Small intestine (tissue), 7 donors: ENCODE measurements around the gene TPD52L1. TPM values are rescaled to one million over a fixed set of nuclear protein-coding genes. Genes with fewer than 3 reads are reported as not detected.

ENCODE experiments used
- DNase-seq, 2 donors: peaks; one replicate each; pipeline versions ENCODE4 v3.0.0 to v3.0.0-alpha.2; 2013
- FAIRE-seq: peaks from 2 replicates; lab custom pipeline; 2012; peaks lifted over from hg19 to GRCh38; lab: Jason Lieb, UNC
- H3K27ac ChIP-seq, 3 donors: one replicate each; pipeline ENCODE4 v1.5.1; 2013; ENCODE audit warnings: low read length in 2 of 3, mild to moderate bottlenecking in 2 of 3, control low read depth in 1 of 3, inconsistent platforms in 1 of 3, low read depth in 1 of 3, moderate library complexity in 1 of 3
- H3K27me3 ChIP-seq, 3 donors: one replicate each; pipeline ENCODE4 v1.6.1; 2013; ENCODE audit warnings: low read length in 3 of 3, inconsistent platforms in 1 of 3; ENCODE audit not compliant: control insufficient read depth in 3 of 3, insufficient read depth in 3 of 3
- H3K36me3 ChIP-seq, 3 donors: one replicate each; pipeline ENCODE4 v1.6.1; 2013; ENCODE audit warnings: low read length in 3 of 3, inconsistent platforms in 1 of 3, low read depth in 1 of 3, mild to moderate bottlenecking in 1 of 3, moderate library complexity in 1 of 3; ENCODE audit not compliant: control insufficient read depth in 3 of 3, insufficient read depth in 2 of 3
- H3K4me1 ChIP-seq, 3 donors: one replicate each; pipeline ENCODE4 v1.6.1; 2013; ENCODE audit warnings: low read length in 2 of 3, inconsistent platforms in 1 of 3, low read depth in 1 of 3, mild to moderate bottlenecking in 1 of 3, moderate library complexity in 1 of 3; ENCODE audit not compliant: control insufficient read depth in 3 of 3, insufficient read depth in 2 of 3
- H3K4me3 ChIP-seq, 3 donors: one replicate each; pipeline ENCODE4 v1.5.1; 2013; ENCODE audit warnings: low read length in 3 of 3, control low read depth in 1 of 3, inconsistent platforms in 1 of 3, low read depth in 1 of 3, mild to moderate bottlenecking in 1 of 3, moderate library complexity in 1 of 3
- H3K9me3 ChIP-seq, 2 donors: one replicate each; pipeline ENCODE4 v1.6.1; 2013; ENCODE audit warnings: low read depth in 1 of 2, low read length in 1 of 2; ENCODE audit not compliant: control insufficient read depth in 2 of 2, insufficient read depth in 1 of 2
- WGBS, 3 donors: extraction: QIAGEN DNeasy Blood & Tissue Kit; methylation state at CpG; one replicate each; pipeline ENCODE4 v1.1.7; 2013; 5-methylcytosine and 5-hydroxymethylcytosine counted together
- polyA plus RNA-seq, 4 donors: library from polyadenylated mRNA; stranded (reverse) in 3 of 4; unstranded in 1 of 4; fragments of 200-250 nt in 3 of 4; fragments of 120-200 nt in 1 of 4; gene quantifications; one replicate each; pipeline versions ENCODE4 v1.2.1 to v1.2.3, GENCODE V29; 2013
- donor health status: healthy with polysubstance abuse.
- donor health status: control.
- donor health status: control.
- donor health status: Bipolar disorder and iron deficiency.
- donor health status: healthy.

Gene TPD52L1
- polyA plus RNA-seq, 4 donors = 10.8 to 179 (median 30.7) TPM

DNA sequence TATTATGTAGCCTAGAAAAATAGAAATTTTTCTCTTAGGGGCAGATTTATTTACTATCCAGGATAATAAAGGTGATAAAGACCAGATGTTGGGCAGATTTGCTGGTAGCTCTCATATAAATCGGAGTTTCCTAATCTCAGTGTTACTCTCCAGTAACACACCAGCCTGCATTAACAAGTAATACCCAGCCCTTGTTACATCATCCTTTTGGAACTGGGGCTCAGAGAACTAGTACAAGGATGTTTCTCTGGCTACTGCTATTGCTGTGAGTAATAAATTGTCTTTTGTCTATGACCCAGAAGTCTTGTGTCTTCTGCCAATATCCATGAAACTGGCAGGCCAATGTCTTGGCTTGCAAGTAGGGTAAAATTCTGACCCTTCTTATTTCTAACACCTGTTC is 16.8 kb downstream of the TPD52L1 start:
- WGBS, 3 donors = 76 to 86% (median 80%) methylated on average over 1 of the region's 1 CpG
- Histone ChIP-seq H3K27ac (no peak overlapping the region), H3K27me3 (no peaks in the 10 kb centered on the region), H3K4me1 (no peaks in the 10 kb centered on the region), H3K36me3 (no peaks in the 10 kb centered on the region), H3K4me3 (no peak overlapping the region), H3K9me3 (no peaks in the 10 kb centered on the region)
- FAIRE-seq (no peak), DNase-seq (no peak)

GRCh38 chr6:125173341-125174095 is 19.9 kb downstream of the TPD52L1 start:
- no peaks in the 10 kb centered on the region for H3K36me3 ChIP-seq
- no peak for FAIRE-seq
- DNase-seq = no peak
- H3K27me3 ChIP-seq = no peaks in the 10 kb centered on the region
- H3K4me1 ChIP-seq = no peaks in the 10 kb centered on the region
- WGBS, 3 donors = 85 to 87% (median 86%) methylated on average over 6 of the region's 6 CpGs
- no peak overlapping the region for H3K4me3 ChIP-seq
- no peaks in the 10 kb centered on the region for H3K9me3 ChIP-seq
- H3K27ac ChIP-seq = no peak overlapping the region

- 2 to 31% (median 4%) methylated on average over 1 of the region's 1 CpG for WGBS, 3 donors
- no peaks in the 10 kb centered on the region for H3K27me3 ChIP-seq
- H3K9me3 ChIP-seq = no peaks in the 10 kb centered on the region
- no peak overlapping the region for H3K27ac ChIP-seq
- H3K36me3 ChIP-seq = no peaks in the 10 kb centered on the region
- no peak overlapping the region for H3K4me3 ChIP-seq
- no peaks in the 10 kb centered on the region for H3K4me1 ChIP-seq
- DNase-seq = peak; percentile 65 to 72
- no peak for FAIRE-seq
Measured at GRCh38 chr6:125174626-125175025, 21.1 kb downstream of the TPD52L1 start.

GRCh38 chr6:125175466-125176048 is 22.0 kb downstream of the TPD52L1 start:
- Histone ChIP-seq H3K9me3 (no peaks in the 10 kb centered on the region), H3K27me3 (no peaks in the 10 kb centered on the region), H3K27ac (no peak overlapping the region), H3K36me3 (no peaks in the 10 kb centered on the region), H3K4me1 (no peaks in the 10 kb centered on the region), H3K4me3 (no peak overlapping the region)
- 75 to 89% (median 78%) methylated on average over 1 of the region's 1 CpG for WGBS, 3 donors
- FAIRE-seq = no peak
- no peak for DNase-seq

DNA sequence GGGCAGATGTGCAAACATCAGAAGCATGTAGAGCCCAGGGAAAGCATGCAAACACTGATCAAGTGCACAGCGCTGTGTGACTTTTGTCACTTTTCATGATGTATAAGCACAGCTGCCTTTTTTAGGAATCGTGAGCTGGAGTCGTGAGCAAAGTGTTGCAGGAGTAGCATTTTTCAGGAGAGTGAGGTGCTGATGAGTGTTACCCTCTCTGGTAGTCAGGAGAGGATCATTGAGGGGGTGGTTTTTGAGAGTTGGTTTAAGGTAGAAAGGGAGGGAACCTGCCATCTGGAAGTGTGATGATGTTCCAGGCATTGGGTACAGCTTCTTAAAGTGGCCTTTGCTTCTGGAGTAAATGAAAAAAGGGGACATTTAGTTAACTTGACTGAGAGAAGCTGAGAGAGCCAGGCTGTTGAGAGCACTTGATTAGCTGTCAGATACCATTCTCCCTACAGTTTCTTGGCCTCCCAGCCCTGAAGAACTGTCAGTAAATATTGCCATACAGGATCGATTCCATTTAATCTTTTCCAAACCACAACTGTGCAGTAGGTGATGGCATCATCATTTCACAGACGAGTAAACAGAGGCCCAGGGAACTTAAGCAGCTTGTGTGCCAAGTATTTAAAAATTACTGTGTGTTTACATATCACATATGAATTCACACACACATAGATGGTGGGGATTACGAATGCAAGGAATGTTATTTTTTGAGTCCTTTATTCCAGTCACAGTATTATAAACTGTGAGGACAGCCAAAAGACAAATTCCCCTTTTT is 28.9 kb downstream of the TPD52L1 start:
- 73 to 88% (median 76%) methylated on average over 6 of the region's 6 CpGs for WGBS, 3 donors
- Histone ChIP-seq H3K4me1 (no peaks in the 10 kb centered on the region), H3K4me3 (no peak overlapping the region), H3K27ac (no peak overlapping the region), H3K36me3 (no peaks in the 10 kb centered on the region), H3K27me3 (no peaks in the 10 kb centered on the region), H3K9me3 (no peaks in the 10 kb centered on the region)
- no peak for FAIRE-seq
- DNase-seq = no peak

DNA sequence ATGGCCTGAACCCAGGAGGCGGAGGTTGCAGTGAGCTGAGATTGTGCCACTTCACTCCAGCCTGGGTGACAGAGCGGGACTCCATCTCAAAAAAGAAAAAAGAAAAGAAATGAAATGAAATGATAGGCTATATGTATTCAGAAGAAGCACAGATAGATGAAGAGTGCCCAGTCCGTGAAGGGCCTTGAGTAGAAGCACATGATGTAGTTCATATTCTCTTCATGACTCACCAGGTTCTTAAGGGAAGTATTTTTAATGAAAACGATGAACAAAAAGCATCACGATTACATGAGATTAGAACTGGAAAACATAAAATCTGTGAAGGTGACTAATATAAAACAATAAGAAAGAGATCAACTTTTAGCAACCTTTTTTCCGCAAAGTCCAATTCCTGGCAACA is 29.8 kb downstream of the TPD52L1 start:
- Histone ChIP-seq H3K4me3 (no peak overlapping the region), H3K27me3 (no peaks in the 10 kb centered on the region), H3K36me3 (no peaks in the 10 kb centered on the region), H3K9me3 (no peaks in the 10 kb centered on the region), H3K27ac (no peak overlapping the region), H3K4me1 (no peaks in the 10 kb centered on the region)
- FAIRE-seq (no peak), DNase-seq (no peak)
- 87 to 94% (median 93%) methylated on average over 6 of the region's 6 CpGs for WGBS, 3 donors

DNA sequence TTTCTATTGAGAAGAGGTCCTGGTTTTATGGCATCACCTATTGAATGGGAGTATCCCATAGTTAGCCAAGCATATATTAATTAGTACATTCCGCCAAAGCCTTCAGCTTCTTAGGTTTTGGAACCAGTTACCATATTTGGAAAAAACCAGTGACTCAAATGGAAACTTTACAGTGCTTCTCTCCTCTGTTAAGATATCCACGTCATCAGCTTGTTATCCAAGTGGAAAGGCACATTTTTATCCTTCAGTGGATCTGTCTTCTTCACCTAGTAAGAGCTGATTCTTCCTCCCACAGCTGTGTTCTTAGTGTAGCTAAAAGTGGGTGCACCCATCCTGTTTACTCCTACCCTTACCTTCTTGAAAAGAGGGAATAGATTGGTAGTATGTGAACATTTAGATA is 34.5 kb downstream of the TPD52L1 start:
- Histone ChIP-seq H3K27ac (no peak overlapping the region), H3K9me3 (no peaks in the 10 kb centered on the region), H3K27me3 (no peaks in the 10 kb centered on the region), H3K4me1 (peaks cover 0 to 2% (median 0%) of the 10 kb centered on the region in 3 donors), H3K36me3 (no peaks in the 10 kb centered on the region), H3K4me3 (no peak overlapping the region)
- no peak for FAIRE-seq
- 70 to 90% (median 78%) methylated on average over 2 of the region's 2 CpGs for WGBS, 3 donors
- no peak for DNase-seq

GRCh38 chr6:125188594-125189203 is 35.1 kb downstream of the TPD52L1 start:
- 54 to 68% (median 59%) methylated on average over 1 of the region's 1 CpG for WGBS, 3 donors
- H3K4me3 ChIP-seq = no peak overlapping the region
- no peaks in the 10 kb centered on the region for H3K27me3 ChIP-seq
- FAIRE-seq (no peak), DNase-seq (no peak)
- no peaks in the 10 kb centered on the region for H3K9me3 ChIP-seq
- H3K4me1 ChIP-seq = peaks cover 0 to 4% (median 2%) of the 10 kb centered on the region in 3 donors
- H3K36me3 ChIP-seq = no peaks in the 10 kb centered on the region
- H3K27ac ChIP-seq = no peak overlapping the region
